Hematopoietic multipotent progenitor cell treated with erythropoietin and hydrocortisone succinate and interleukin-3 and kit ligand, for 6 days (in vitro differentiated cells): Measurements from ENCODE around the gene NUDT16L1.

Experiments
- DNase-seq: peaks from one replicate; pipeline ENCODE4 v3.0.0-alpha.2; 2015

Gene NUDT16L1

DNA sequence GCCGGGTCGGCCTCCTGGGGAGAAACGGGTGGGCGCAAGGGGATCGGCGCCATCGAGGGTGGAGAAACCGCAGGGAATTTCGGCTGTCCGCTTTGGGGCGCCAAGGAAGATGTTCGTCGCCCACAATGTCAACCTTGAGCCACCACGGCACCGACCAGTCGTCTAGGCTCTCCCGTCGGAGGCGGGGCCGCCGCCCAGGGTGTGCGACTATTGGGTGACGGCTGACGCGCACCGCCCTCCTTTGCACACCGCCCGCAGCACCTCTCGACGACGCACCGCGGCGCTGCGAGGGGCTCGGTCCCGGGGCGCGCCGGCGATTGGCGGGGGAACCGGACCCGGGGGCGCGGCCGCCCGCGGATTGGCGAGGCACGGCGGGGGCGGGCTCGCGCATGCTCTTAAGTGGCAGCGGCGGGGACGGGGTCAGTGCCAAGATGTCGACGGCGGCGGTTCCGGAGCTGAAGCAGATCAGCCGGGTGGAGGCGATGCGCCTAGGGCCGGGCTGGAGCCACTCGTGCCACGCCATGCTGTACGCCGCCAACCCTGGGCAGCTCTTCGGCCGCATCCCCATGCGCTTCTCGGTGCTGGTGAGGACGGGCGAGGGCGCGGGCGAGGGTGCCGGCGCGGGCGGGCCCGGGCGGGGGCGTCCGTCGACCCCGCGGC is at the start of gene NUDT16L1:
TSS of gene NUDT16L1 (plus strand) at position 267 of the 660 bp plus-strand sequence. CDS start at position 432, 165 bp downstream.
- peak; percentile 98 for DNase-seq

DNA sequence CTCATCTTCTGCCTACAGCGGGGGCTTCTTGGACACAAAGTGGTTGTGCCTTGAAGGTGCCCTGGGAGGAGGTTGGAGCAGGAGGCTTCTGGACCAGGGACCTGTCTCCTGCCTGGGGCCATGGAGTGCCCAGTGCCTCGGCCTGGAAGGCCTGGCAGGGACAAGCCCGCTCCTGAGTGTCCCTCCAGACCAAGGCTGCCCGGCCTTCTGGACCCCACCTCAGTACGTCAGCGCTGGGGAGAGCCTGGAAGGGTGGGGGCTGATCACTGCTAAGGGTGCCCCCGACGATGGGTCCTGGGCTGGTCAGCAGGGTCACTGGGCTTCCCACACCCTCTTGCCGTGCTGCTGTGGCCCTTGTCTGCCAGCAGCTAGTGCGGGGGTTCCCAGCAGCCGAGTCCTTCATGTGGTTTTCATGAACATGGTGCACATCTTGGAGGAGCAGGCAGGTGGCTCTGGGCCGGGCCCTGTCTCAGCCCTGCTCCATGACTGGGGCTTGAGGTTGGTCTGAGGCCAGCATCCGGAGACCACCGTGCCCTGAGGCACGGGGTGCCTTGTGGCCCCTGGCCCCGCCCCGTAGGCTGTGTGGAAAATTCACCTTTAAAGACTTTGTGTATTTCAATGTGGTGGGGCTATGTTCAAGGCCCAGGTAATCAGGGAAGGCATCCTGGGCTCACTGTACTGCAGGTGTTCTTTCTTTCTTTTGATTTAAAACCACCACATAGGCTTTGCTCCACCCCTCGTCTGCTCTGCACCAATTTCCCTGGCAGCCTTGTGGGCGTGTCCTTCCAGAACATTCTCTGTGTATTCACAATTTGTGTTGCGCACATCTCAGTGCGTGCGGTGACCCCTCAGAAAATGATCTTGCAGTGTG is 46.4 kb upstream of the NUDT16L1 start:
- DNase-seq, result no peak

DNA sequence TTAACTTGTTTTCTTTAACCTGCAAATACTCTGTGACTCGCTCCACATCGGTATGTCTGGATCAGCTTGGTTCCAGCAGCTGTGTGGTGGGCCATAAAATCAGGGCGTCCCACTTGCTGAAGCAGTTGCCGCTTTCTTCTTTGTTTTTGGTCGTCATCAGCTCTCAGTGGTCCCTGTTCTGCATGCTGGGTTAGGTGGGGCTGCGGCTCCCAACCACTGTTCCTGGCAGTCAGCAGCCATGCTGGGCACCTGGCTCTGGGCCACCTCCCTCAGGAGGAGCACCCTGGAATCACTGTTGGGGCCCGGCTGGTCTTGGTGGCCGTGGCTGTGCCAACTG is 45.8 kb upstream of the NUDT16L1 start:
- no peak for DNase-seq

DNA sequence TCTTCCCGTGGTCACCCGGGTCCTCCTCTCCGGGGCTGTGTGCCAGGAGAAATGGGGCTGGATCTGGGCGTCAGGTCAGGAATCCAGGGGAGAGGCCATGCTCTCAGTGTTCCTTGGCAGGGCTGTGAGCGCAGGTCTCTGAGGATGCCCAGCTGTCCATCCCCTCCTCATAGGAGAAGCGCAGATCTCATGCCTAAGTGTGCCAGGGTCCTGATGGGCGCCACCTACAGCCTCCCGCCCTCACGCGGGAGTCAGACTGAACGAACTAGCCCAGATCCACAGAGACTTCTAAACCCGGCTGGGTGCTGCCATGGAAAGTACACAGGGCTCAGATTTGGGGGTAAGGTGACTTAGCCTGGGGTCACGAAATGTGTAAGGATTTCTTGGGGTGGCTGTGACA is 44.4 kb upstream of the NUDT16L1 start:
- peak; percentile 19 for DNase-seq

DNA sequence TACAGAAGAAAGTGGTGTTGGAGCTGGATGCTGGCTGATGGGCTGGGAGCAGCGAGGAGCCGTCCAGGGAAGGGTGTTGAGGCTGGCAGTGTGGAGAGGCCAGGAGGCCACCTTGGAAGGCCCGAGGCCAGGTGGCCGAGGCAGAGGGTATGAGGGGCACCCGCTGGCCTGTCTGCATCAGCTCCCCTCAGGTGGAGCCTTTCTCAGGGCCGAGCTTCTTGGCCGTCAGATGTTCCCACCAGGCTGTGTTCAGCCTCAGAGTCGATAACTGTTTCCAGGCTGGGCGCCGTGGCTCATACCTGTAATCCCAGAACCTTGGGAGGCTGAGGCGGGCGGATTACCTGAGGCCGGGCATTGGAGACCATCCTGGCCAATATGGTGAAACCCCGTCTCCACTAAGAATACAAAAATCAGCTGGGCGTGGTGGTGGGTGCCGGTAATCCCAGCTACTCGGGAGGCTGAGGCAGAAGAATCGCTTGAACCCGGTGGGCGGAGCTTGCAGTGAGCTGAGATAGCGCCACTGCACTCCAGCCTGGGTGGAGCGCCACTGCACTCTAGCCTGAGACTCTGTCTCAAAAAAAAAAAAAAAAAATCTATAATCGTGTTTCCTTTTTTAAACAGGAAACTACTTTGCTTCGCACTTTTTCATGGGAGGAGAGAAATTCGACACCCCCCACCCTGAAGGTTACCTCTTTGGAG is 43.5 kb upstream of the NUDT16L1 start:
- DNase-seq, result peak; percentile 38

DNA sequence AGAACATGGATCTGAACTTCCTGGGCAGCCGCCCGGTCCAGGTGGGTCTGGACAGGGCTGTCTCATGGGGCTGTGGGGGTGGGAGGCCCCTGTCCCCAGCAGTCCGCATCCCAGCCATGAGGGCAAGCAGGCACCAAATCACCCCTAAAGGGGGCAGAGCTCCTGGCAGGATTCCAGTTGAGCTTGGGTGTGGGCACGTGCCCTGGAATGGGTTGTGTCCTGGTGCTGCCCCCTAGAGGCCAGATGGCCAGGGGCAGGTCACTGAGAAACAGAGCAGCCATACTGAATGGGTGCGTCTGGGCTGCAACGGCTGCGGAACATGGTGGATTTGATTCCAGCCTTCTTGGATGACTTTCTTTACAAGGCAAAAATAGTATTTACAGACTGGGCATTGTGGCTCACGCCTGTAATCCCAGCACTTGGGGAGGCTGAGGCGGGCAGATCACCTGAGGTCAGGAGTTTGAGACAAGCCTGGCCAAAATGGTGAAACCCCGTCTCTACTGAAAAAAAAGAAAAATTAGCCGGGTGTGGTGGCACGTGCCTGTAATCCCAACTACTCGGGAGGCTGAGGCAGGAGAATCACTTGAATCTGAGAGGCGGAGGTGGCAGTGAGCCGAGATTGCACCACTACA is 42.8 kb upstream of the NUDT16L1 start:
- peak; percentile 94 for DNase-seq

DNA sequence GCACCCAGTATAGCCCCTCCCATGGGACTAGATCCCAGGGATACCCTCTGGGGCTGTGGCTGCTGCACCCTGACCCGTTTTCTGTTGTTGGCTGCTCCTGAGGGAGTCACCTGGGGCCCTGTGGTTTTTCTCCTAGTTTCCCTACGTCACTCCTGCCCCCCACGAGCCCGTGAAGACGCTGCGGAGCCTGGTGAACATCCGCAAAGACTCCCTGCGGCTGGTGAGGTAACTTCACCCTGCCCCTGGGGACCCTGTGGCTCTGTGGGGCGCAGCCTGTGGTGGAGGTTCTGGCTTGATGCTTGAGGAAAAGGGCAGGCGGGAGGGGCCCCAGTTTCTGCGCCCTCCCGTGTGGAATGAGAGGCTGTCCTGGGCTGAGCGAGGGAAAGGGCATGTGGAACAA is 41.5 kb upstream of the NUDT16L1 start:
- DNase-seq, result no peak

DNA sequence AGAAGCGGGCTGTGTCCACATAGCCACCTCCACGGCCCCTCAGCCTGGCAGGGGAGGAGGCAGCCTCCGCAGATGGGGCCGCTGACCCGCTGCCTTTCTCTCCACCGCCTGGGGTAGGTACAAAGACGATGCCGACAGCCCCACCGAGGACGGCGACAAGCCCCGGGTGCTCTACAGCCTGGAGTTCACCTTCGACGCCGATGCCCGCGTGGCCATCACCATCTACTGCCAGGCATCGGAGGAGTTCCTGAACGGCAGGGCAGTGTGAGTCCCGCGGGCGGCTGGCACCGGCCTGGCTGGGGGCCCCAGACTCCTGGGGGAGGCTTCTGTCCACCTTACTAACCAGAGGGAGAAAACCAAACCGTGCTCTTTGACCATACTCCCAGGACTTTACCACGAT is 40.8 kb upstream of the NUDT16L1 start:
- no peak for DNase-seq

DNA sequence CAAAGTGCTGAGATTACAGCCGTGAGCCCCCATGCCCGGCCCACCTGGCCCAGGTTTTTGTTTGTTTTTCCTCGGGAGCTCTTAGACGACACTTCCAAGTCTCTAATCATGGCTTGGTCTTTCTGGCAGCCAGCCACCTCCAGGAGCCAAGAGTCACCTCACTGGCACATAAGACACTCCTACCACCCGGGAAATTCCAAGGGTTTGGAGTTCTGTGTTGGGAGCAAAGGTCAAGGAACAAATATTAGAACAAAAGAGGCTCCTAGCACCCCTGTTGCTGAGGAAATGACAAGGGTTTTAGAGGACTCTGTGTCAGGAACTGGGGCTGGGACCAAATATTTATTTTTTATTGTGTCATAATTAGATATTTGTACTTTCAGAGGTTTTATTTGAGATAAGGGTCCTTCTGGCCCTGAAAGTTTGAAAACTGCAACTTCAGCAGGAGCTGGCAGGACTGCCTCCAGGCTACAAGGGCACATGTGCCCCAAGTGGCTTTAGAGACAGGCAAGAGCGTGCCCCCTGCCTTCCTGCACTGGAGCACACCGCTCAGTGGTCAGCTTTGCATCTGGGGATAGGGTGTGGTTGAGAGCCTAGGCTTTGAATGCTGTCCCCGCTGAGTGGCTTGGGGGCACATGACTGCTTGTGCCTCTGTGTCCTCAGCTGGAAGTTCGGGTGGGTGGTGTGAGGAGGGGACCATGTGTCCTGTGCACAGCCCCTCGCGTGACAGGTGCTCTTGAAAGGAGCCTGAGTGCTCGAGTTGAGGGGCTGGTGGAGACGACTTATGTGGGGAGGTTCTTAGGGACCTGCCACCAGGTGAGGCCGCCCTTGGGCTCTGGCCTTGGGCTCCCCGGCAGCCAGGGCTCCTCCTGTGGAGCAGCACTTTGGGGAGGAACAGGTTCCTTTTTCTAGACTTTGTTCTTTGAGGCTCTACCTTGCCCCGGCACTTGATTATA is 39.1 kb upstream of the NUDT16L1 start:
- no peak for DNase-seq

DNA sequence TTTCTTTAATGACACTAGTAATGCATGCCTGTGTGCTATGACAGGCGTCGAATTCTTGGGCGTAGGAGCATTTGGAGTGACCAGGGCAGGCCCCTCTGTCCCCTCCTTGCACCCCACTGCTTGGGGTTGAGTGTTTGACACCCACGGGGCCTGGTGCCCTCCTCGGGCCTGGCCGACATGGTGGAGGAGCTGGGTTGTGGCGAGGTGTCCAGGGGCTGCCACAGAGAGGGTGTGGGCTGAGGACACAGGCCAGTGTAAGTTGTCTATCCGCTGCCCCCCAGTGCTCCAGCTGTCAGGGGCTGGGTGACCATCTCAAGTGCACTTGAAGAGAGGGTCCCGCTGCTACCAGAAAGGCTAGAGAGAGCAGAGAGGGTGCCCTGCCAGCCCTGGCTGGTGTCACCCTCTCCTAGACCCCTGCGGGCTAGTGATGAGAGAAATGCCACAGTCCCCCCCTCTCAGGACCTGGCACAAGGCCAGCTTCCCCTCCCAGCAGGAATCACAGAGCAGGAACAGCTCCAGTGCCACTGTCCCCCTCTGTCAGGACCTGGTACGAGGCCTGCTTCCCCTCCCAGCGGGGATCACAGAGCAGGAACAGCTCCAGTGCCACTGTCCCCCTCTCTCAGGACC is 38.3 kb upstream of the NUDT16L1 start:
- no peak for DNase-seq

DNA sequence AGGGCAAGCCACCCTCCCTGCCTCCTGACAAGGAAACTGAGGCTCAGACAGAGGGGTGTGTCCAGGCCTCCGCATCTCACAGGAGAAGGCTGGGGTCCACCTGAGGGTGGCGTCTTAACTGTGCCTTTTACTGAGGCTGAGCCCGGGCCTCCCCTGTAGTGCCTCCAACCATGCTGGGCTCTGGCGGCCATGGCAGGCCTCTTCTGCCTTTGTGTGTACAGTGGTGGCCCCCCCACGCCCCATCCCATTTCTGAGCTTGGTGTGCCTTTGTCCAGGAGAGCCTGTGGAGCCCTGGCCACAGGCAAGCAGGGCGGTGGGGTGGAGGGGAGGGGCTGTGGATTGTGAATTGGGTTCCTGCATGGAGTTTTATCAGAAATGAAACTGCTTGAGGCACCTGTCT is 37.6 kb upstream of the NUDT16L1 start:
- no peak for DNase-seq

DNA sequence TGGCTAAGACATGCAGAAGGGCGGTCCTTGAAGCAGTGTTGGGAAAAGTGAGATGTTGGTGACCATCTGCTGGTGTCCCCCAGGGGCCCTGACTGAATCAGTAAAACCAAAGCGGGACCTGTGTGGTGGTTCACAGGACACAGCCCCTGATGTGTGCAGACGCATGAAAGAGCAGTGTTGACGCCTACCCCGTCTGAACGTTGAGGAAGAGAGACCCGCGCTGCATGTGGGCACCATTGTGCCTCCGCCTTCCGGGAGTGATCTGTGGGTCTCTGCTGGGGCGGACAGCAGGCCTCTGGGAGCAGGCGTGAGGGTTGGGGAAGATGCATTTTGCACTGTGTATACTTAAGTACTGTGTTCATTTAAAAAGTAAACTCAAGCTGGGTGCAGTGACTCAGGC is 37.1 kb upstream of the NUDT16L1 start:
- no peak for DNase-seq

DNA sequence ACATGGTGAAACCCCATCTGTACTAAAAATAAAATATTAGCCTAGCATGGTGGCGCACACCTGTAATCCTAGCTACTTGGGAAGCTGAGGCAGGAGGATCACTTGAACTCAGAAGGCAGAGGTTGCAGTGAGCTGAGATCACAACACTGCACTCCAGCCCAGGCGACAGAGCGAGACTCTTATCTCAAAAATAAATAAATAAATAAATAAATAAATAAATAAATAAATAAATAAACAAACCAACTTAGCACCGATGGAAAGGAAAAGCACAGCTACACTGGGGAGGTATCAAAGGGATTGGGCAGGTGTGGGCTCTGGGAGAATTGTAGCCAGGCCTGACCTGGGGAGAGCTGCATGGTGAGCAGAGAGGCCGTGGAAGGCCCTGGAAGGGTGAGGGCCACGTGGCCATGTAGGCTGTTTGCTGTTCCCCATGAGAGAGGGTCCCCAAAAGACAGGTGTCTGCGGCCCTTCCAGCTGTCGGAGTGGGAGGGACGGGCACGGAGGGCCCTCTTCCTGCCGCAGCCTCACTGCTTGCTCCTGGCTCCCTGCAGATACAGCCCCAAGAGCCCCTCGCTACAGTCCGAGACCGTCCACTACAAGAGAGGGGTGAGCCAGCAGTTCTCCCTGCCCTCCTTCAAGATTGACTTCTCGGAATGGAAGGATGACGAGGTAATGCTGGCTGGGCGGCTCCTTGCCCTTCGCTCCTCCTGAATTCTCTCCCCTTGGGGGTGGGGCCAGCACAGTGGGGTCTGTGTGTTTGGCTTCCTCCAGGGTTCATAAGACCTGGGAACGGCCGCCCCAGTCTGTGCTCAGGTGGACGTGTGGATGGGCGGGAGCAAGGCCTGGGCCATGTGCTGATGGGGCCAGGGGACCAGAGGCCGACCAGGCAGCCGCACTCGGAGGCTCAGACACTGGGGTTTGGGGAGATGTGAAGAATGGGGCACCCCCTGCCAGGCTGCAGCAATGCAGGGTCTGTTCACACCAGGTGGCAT is 36.4 kb upstream of the NUDT16L1 start:
- no peak for DNase-seq

DNA sequence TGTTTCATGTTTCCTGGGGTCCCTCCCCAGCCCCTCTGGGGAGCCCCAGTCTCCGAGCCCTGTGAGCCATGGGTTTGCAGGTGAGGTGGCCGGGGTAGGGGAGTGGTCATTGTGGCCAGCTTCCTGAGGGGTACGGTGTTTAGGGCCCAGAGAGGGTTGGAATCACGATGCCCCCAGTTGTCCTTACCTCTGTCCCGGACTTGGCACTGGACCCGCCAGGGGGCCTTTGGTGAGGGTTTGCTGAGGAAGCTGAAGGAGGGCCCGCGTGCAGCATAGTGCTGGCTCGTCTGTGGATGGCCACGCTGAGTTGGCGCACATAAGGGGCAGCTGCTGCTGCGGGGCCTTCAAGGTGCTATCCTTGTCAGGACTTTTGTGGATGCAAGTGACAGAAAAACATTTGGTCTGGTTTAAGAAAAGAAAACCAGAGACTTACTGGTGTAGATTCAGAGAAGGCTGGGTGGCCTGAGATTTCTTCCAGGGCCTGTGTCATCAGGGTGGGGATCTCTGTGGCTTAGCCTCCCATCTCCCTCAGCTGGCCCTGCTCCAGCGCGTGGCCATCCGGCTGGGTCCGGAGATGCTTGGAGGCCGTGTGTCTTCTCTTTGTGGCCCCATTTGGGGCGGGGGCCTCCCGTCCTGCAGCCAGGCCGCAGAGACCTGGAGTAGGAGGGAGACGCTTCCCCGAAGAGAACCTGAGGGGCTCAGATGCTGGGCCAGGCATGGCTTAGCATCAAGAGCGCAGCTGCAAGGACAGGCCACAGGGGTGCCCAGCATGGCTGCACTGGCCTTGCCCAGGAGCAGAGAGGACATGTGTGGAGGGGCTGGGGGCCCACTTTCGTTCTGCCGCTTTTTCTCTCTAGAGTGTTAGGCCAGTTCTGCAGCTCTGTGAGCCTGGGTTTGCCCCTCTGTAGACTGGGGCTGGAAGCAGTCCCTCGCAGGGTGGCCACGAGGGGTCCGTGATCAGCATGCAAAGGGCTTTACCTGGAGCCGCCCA is 33.7 kb upstream of the NUDT16L1 start:
- DNase-seq, result no peak

DNA sequence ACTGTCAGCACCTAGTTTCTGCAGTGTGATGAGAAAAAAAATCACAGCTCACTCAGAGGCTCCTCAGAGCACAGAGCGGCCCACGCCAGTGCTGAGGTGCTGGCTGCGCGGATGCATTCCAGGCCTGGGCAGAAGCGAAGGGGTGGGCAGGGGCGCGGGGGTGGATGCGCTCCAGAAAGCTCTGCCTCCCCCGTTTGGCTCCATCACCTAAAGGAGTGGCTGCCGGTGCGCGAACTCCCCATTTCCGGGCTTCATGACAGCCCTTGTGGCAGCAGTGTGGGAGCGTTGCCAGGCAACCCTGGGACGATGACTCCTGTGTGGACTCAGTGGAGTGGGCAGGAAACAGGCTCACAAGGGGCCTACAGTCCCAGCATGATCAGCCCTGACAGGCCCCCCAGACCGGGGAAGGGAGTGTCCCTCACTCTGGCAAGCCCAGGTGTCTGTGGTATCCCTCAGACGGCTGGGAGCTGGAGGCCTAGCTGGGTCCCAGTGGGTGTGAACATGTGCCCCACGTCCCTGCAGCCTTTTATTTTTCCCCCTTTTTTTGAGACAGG is 32.8 kb upstream of the NUDT16L1 start:
- DNase-seq, result no peak

DNA sequence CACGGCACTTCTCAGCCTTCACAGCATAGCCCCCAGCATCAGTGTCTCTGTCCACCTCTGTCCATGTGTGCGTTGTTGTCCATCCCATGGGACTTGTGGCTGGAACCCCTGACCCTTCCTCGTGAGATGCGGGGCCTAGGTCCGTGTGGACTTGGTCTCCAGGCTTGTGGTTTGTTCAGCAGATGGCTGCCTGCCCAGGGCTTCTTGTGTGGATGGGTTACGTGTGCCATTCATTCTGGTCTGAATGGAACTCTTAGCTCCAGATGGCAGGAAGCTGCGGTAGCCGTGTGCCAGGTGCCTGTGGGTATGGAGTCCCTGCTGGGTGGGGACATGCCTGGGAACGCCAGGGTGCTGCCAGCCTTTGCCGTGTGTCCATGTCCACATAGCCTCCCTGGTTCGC is 31.7 kb upstream of the NUDT16L1 start:
- DNase-seq, result peak; percentile 27

DNA sequence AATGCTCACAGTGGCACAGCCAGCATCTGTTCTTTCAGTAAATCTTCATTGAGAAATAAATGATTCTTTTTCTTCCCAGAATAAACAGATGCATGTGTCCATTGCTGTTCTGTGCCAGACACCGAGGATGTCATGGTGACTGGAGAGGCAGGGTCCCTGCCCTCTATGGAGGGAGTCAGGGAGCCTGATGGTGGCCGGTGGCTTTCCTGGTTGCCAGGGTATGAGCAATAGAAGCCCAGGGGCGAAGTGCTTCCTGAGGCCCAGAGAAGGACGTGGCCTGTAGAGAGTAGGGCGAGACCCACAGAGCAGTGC is 29.9 kb upstream of the NUDT16L1 start:
- no peak for DNase-seq

DNA sequence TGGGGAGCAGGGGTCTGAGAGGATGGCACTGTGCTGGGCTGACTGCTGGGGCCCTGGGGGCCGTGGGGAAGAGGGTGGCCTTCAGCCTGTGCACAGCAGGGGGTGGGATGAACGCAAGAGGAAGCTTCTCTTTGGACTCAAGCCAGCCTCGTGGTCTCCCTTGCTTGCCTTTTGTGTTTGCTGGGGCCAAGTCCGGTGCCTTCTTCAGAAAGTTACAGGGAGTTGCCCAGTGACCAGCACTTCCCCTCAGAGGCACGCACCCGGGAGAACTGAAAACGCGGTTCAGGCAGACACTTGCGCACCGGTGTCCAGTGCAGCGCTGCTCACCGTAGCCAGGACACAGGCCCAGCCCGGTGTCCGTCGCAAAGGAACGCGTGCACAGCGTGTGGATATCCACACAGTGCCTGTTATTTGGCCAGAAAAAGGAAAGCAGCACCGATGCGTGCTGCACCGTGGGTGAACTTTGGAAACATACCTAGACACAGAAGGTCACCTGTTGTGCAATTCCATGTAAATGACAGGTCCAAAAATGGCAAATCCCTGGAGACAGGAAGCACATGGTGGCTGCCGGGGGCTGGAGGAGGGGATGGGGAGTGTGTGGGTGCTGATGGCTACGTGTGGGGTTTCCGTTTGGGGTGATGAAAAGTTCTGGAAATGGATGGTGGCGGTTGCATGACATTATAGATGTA is 29.4 kb upstream of the NUDT16L1 start:
- DNase-seq, result peak; percentile 83
